Heart left ventricle (tissue), 16 donors: ENCODE data around the gene MYH10. TPM values are rescaled to one million over a fixed set of nuclear protein-coding genes. Genes with fewer than 3 reads are reported as not detected.
A peak's percentile ranks its signal among the peaks of the same experiment; 100 is the strongest.

Source experiments
- ATAC-seq, 4 donors: fragments of 200-7000 bp; cut with Tn5 transposase; one replicate each; pipeline ENCODE4 v1.9.1; 2020 to 2022; ENCODE audit warnings: moderate library complexity in 4 of 4, mild to moderate bottlenecking in 3 of 4, moderate number of reproducible peaks in 1 of 4
- DNase-seq, 5 donors: peaks; one replicate each; pipeline ENCODE4 v3.0.0-alpha.2; 2020
- H3K27ac ChIP-seq, 12 donors: fragments of 200-600 bp; sonication (generic) in 4 of 12; one replicate each; pipeline versions ENCODE4 v1.5.0 to v1.8.0; 2016 to 2022; ENCODE audit warnings: mild to moderate bottlenecking in 2 of 12
- H3K27me3 ChIP-seq, 9 donors: fragments of 200-600 bp; sonication (generic) in 2 of 9; one replicate each; pipeline versions ENCODE4 v1.5.1 to v1.8.0; 2016 to 2022; ENCODE audit warnings: mild to moderate bottlenecking in 3 of 9
- H3K36me3 ChIP-seq, 9 donors: fragments of 200-600 bp; sonication (generic) in 2 of 9; one replicate each; pipeline versions ENCODE4 v1.5.0 to v1.8.0; 2018 to 2022; ENCODE audit warnings: mild to moderate bottlenecking in 2 of 9
- H3K4me1 ChIP-seq, 12 donors: fragments of 200-600 bp; sonication (generic) in 4 of 12; one replicate each; pipeline versions ENCODE4 v1.5.0 to v1.8.0; 2016 to 2022; ENCODE audit warnings: mild to moderate bottlenecking in 3 of 12
- H3K4me3 ChIP-seq, 12 donors: fragments of 200-600 bp; sonication (generic) in 4 of 12; one replicate each; pipeline versions ENCODE4 v1.5.0 to v1.8.0; 2017 to 2022; ENCODE audit warnings: mild to moderate bottlenecking in 9 of 12, moderate library complexity in 4 of 12
- H3K9me3 ChIP-seq, 12 donors: fragments of 200-600 bp; sonication (generic) in 4 of 12; one replicate each; pipeline versions ENCODE4 v1.5.0 to v1.8.0; 2016 to 2022; ENCODE audit warnings: mild to moderate bottlenecking in 1 of 12
- CTCF ChIP-seq, 12 donors: fragments of 200-600 bp; sonication (generic) in 4 of 12; IDR thresholded peaks; one replicate each; pipeline versions ENCODE4 v1.5.0 to v1.8.0; 2018 to 2022; ENCODE audit warnings: antibody characterized with exemption in 12 of 12, mild to moderate bottlenecking in 5 of 12
- POLR2A ChIP-seq, 2 donors: fragments of 450-650 bp; IDR thresholded peaks; one replicate each; pipeline ENCODE4 v1.6.1; 2017; ENCODE audit warnings: antibody characterized with exemption in 2 of 2, mild to moderate bottlenecking in 2 of 2, moderate library complexity in 2 of 2
- WGBS, 4 donors: extraction: QIAGEN DNeasy Blood & Tissue Kit in 2 of 4; methylation state at CpG; one replicate each; pipeline versions ENCODE4 v1.1.5 to v1.1.7; 2013 to 2018; 5-methylcytosine and 5-hydroxymethylcytosine counted together
- intact Hi-C, 10 donors: fragments of 100-400 bp; cut with DNase I; formaldehyde crosslinking; loops; one replicate each; pipeline versions ENCODE4 v1.11.1 to v1.14.2; 2022
- polyA plus RNA-seq, 2 donors: library from polyadenylated mRNA; stranded (reverse); fragments of 200-250 nt; gene quantifications; one replicate each; pipeline ENCODE4 v1.2.3, GENCODE V29; 2013
- total RNA-seq, 9 donors: library from RNA; depleted of rRNA in 2 of 9; stranded (reverse); fragments of >200 nt in 2 of 9; fragmentation: NEBNext Ultra II Directional in 3 of 9; extraction: Animal tissue kit (Norgen Biotek cat#: 25700) in 3 of 9; gene quantifications; one replicate each; pipeline versions ENCODE4 v1.1.0 to v1.2.4, GENCODE V29; 2016 to 2023
- donor health status: ischemic (EF 13 %, LVEDD 7.1; RV severe dilation, severe dysfunction).
- donor health status: healthy with polysubstance abuse.
- donor health status: DM: no; HTN: yes; CAD: no.
- donor health status: DM: no; HTN: no; CAD: no.
- donor health status: ischemic (EF 25% LVEDD 6.9; RV normal size, moderate dysfunction).
- donor health status: ischemic (EF 25% LVEDD 5.7; RV mildly dilated, moderate dysfunction).
- donor health status: healthy.
- donor health status: DM: yes; HTN: yes; CAD: no.
- donor health status: ischemic (EF 35%, LVEDD 5.7; RV mildly dilated, moderate dysfunction).
- donor health status: nonischemic (EF 11% LVEDD 7.7; RV severe dilation, severe dysfunction).
- donor health status: DM: yes; HTN: yes; CAD: no.
- donor health status: PGD.
- donor health status: ischemic (EF 29% LVEDD 5.4; RV normal size, mild dysfunction).
- donor health status: nonischemic (EF 23%, LVEDD 6.1; RV moderate dilation, normal function).

Gene MYH10
- total and polyA plus RNA-seq, 11 donors = 10.6 to 62.1 (median 35.2) TPM

- DNase-seq = no peak
- TF ChIP-seq POLR2A (IDR thresholded peaks at IDR 0.05) = no peak
- TF ChIP-seq CTCF (IDR thresholded peaks at IDR 0.05) = no peak
- ATAC-seq = peak in 1 of 4 donors; percentile 23
- no peaks in the 10 kb centered on the region for H3K27me3 ChIP-seq
- peaks cover 0 to 47% (median 14%) of the 10 kb centered on the region in 12 donors for H3K4me1 ChIP-seq
- H3K4me3 ChIP-seq = no peak overlapping the region
- H3K9me3 ChIP-seq = no peaks in the 10 kb centered on the region
- H3K36me3 ChIP-seq = peaks cover 5 to 87% (median 74%) of the 10 kb centered on the region in 9 donors
- WGBS, 4 donors = 42 to 59% (median 53%) methylated on average over 4 of the region's 4 CpGs
- intact Hi-C loops = loop anchor here in 1 of 10 donors (5.0 kb wide), 1 partner anchor 53 kb away; no protein-coding TSS in a partner anchor
- H3K27ac ChIP-seq = peak overlapping the region in 2 of 12 donors; percentile 7 to 20
These were observed 165.6 kb downstream of the MYH10 start for GRCh38 chr17:8464941-8465340.

GRCh38 chr17:8463099-8463498 is 167.4 kb downstream of the MYH10 start:
- H3K4me3 ChIP-seq = no peak overlapping the region
- 79 to 85% (median 82%) methylated on average over 5 of the region's 5 CpGs for WGBS, 4 donors
- intact Hi-C loops = no loop called here
- peaks cover 5 to 93% (median 84%) of the 10 kb centered on the region in 9 donors for H3K36me3 ChIP-seq
- ATAC-seq (no peak), DNase-seq (no peak)
- no peaks in the 10 kb centered on the region for H3K9me3 ChIP-seq
- peaks cover 0 to 32% (median 9%) of the 10 kb centered on the region in 12 donors for H3K4me1 ChIP-seq
- TF ChIP-seq POLR2A (IDR thresholded peaks at IDR 0.05) (no peak), CTCF (IDR thresholded peaks at IDR 0.05) (no peak)
- no peaks in the 10 kb centered on the region for H3K27me3 ChIP-seq
- no peak overlapping the region for H3K27ac ChIP-seq

- no peak overlapping the region for H3K4me3 ChIP-seq
- intact Hi-C loops = no loop called here
- WGBS, 4 donors = 75 to 77% (median 76%) methylated on average over 5 of the region's 5 CpGs
- H3K4me1 ChIP-seq = peaks cover 0 to 27% (median 9%) of the 10 kb centered on the region in 12 donors
- no peaks in the 10 kb centered on the region for H3K9me3 ChIP-seq
- TF ChIP-seq CTCF (IDR thresholded peaks at IDR 0.05) = no peak
- no peak for ATAC-seq
- H3K27me3 ChIP-seq = no peaks in the 10 kb centered on the region
- DNase-seq = no peak
- no peak overlapping the region for H3K27ac ChIP-seq
- peaks cover 5 to 93% (median 84%) of the 10 kb centered on the region in 9 donors for H3K36me3 ChIP-seq
These were observed 168.0 kb downstream of the MYH10 start for GRCh38 chr17:8462564-8462963.

- H3K9me3 ChIP-seq = no peaks in the 10 kb centered on the region
- no peaks in the 10 kb centered on the region for H3K27me3 ChIP-seq
- no peak overlapping the region for H3K4me3 ChIP-seq
- peaks cover 5 to 100% (median 95%) of the 10 kb centered on the region in 9 donors for H3K36me3 ChIP-seq
- DNase-seq = no peak
- no peak for ATAC-seq
- WGBS, 4 donors = 86 to 95% (median 94%) methylated on average over 3 of the region's 3 CpGs
- no peak for TF ChIP-seq CTCF (IDR thresholded peaks at IDR 0.05)
- TF ChIP-seq POLR2A (IDR thresholded peaks at IDR 0.05) = no peak
- peaks cover 0 to 7% (median under 1%) of the 10 kb centered on the region in 12 donors for H3K4me1 ChIP-seq
- intact Hi-C loops = no loop called here
- H3K27ac ChIP-seq = no peak overlapping the region
These were observed 170.7 kb downstream of the MYH10 start for GRCh38 chr17:8459831-8460230.
